ENCODE measurements around the gene HENMT1.

The HENMT1 gene

DNA sequence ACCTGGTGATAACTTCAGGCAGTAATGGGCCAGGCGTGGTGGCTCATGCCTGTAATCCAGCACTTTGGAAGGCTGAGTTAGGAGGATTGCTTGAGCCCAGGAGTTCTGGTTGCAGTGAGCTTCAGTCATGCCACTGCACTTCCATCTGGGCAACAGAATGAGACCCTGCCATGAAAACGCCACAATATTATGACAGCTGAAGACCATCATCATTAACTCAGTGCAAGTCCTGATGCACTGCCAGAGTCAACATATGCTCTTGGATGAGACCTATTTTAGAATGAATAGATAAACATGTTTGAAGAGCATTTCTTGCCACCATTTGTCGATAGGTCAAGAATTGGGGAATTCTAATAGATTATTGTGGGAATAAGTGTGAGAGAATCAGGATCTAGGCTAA is 26.4 kb downstream of the HENMT1 start:
- Histone ChIP-seq H3K9ac (no peak overlapping the region), H2AFZ (no peak overlapping the region), H3K9me3 (ENCODE audit: control insufficient read depth, low read length) (no peaks in the 10 kb centered on the region), H3K79me2 (no peaks in the 10 kb centered on the region), H3K27me3 (ENCODE audit: control insufficient read depth, insufficient read depth, low read length) (no peaks in the 10 kb centered on the region), H3K4me1 (no peaks in the 10 kb centered on the region), H3K4me2 (ENCODE audit: low read length) (no peak overlapping the region), H3K27ac (no peak overlapping the region), H3K36me3 (ENCODE audit: control insufficient read depth, insufficient read depth, low read length) (no peaks in the 10 kb centered on the region), H3K4me3 (ENCODE audit: low read depth, low read length) (no peak overlapping the region)
- TF ChIP-seq, protein P1, sequence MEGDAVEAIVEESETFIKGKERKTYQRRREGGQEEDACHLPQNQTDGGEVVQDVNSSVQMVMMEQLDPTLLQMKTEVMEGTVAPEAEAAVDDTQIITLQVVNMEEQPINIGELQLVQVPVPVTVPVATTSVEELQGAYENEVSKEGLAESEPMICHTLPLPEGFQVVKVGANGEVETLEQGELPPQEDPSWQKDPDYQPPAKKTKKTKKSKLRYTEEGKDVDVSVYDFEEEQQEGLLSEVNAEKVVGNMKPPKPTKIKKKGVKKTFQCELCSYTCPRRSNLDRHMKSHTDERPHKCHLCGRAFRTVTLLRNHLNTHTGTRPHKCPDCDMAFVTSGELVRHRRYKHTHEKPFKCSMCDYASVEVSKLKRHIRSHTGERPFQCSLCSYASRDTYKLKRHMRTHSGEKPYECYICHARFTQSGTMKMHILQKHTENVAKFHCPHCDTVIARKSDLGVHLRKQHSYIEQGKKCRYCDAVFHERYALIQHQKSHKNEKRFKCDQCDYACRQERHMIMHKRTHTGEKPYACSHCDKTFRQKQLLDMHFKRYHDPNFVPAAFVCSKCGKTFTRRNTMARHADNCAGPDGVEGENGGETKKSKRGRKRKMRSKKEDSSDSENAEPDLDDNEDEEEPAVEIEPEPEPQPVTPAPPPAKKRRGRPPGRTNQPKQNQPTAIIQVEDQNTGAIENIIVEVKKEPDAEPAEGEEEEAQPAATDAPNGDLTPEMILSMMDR (IDR thresholded peaks at IDR 0.05): no peak

DNA sequence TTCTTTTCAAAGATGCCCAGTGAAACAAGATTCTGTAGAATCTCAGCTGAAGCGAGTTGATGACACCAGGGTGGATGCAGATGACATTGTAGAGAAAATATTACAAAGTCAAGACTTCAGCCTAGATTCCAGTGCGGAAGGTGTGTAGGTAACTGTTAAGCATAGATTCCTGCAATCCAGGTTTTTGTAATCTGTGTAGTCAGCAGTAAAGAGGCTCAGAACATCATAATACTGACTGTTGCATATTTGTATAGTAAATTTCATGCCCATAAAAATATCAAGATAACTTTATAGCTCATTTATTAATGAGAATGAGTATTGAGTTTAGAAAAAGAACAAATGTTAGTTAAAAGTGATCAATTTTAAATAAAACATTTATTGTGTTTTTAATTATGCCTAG is 32.2 kb downstream of the HENMT1 start:
- Histone ChIP-seq H3K36me3 (ENCODE audit: control insufficient read depth, insufficient read depth, low read length) (no peaks in the 10 kb centered on the region), H3K4me1 (peaks cover 3% of the 10 kb centered on the region), H3K27ac (no peak overlapping the region), H3K9ac (no peak overlapping the region), H3K79me2 (no peaks in the 10 kb centered on the region), H3K4me3 (ENCODE audit: low read depth, low read length) (no peak overlapping the region), H3K9me3 (ENCODE audit: control insufficient read depth, low read length) (no peaks in the 10 kb centered on the region), H2AFZ (no peak overlapping the region), H3K27me3 (ENCODE audit: control insufficient read depth, insufficient read depth, low read length) (no peaks in the 10 kb centered on the region), H3K4me2 (ENCODE audit: low read length) (no peak overlapping the region)
- TF ChIP-seq, protein P1 (IDR thresholded peaks at IDR 0.05): no peak

DNA sequence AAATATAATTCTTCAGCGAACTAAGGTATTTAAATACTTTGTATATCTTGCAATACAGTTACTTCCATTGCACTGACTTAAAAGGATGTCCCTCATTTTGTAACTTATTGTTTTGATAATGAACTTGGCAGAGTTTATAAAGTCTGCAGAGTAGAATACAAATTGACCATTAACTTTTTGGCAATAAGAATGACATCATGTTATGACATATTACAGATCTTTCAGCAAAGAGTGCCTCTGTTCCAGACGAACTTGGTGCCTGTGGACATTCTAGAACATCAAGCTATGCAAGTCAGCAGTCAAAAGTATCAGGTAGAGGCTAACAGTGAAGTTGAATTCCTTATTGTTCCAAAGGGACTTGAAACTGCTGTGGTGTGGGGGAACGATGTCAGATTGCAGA is 32.9 kb downstream of the HENMT1 start:
- peaks cover 3% of the 10 kb centered on the region for H3K4me1 ChIP-seq
- TF ChIP-seq, protein P1 (IDR thresholded peaks at IDR 0.05): no peak
- H3K9ac ChIP-seq: no peak overlapping the region

DNA sequence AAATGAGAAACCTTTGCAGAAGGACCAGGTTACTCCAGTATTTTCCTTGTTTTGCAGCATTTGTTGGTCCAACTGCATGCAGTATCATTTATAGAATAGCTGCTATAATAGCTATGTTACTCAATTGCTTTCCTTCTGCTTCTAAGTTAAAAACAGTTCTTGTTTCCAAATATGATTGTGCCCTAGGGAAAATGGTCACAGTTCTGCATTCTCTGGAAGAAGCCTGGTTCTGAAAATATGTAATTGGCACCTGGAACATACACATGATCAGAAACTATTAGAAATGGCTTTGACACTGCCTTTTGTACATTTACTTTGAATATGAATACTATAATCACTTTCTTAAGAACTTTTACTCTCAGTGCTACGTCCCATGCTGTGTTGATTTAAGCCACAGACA is 33.6 kb downstream of the HENMT1 start:
- H3K9ac ChIP-seq: no peak overlapping the region
- H3K9me3 ChIP-seq (ENCODE audit: control insufficient read depth, low read length): no peaks in the 10 kb centered on the region
- H3K4me3 ChIP-seq (ENCODE audit: low read depth, low read length): no peak overlapping the region
- TF ChIP-seq, protein P1 (IDR thresholded peaks at IDR 0.05): no peak
- no peak overlapping the region for H3K4me2 ChIP-seq (ENCODE audit: low read length)
- no peak overlapping the region for H3K27ac ChIP-seq
- no peak overlapping the region for H2AFZ ChIP-seq
- no peaks in the 10 kb centered on the region for H3K79me2 ChIP-seq
- peaks cover 3% of the 10 kb centered on the region for H3K4me1 ChIP-seq
- H3K36me3 ChIP-seq (ENCODE audit: control insufficient read depth, insufficient read depth, low read length): no peaks in the 10 kb centered on the region
- H3K27me3 ChIP-seq (ENCODE audit: control insufficient read depth, insufficient read depth, low read length): no peaks in the 10 kb centered on the region

More for the DNA sequence above, 32.9 kb downstream of the HENMT1 start:
- no peak overlapping the region for H2AFZ ChIP-seq
- no peaks in the 10 kb centered on the region for H3K27me3 ChIP-seq (ENCODE audit: control insufficient read depth, insufficient read depth, low read length)
- no peak overlapping the region for H3K4me3 ChIP-seq (ENCODE audit: low read depth, low read length)
- no peaks in the 10 kb centered on the region for H3K79me2 ChIP-seq
- no peak overlapping the region for H3K27ac ChIP-seq
- no peaks in the 10 kb centered on the region for H3K36me3 ChIP-seq (ENCODE audit: control insufficient read depth, insufficient read depth, low read length)
- H3K4me2 ChIP-seq (ENCODE audit: low read length): no peak overlapping the region
- H3K9me3 ChIP-seq (ENCODE audit: control insufficient read depth, low read length): no peaks in the 10 kb centered on the region

GRCh38 chr1:108624069-108624468 is 36.8 kb downstream of the HENMT1 start:
- no peak overlapping the region for H3K4me3 ChIP-seq (ENCODE audit: low read depth, low read length)
- H3K27me3 ChIP-seq (ENCODE audit: control insufficient read depth, insufficient read depth, low read length): no peaks in the 10 kb centered on the region
- no peaks in the 10 kb centered on the region for H3K9me3 ChIP-seq (ENCODE audit: control insufficient read depth, low read length)
- peaks cover 6% of the 10 kb centered on the region for H3K4me1 ChIP-seq
- H3K9ac ChIP-seq: no peak overlapping the region
- H3K79me2 ChIP-seq: no peaks in the 10 kb centered on the region
- TF ChIP-seq, protein P1 (IDR thresholded peaks at IDR 0.05): no peak
- no peak overlapping the region for H2AFZ ChIP-seq
- no peaks in the 10 kb centered on the region for H3K36me3 ChIP-seq (ENCODE audit: control insufficient read depth, insufficient read depth, low read length)
- peak overlapping the region; percentile 15 for H3K27ac ChIP-seq
- H3K4me2 ChIP-seq (ENCODE audit: low read length): peak overlapping the region; percentile 34
